AG04450 (cell line): Measurements from ENCODE around the gene FMN2. TPM values are rescaled to one million over a fixed set of nuclear protein-coding genes. Genes with fewer than 3 reads are reported as not detected.

Source experiments
- polyA plus RNA-seq: library from polyadenylated mRNA; depleted of rRNA; stranded (reverse); fragments of >200 nt; gene quantifications from 2 replicates; pipeline ENCODE4 v1.2.3, GENCODE V29; 2011
- small RNA-seq: library from RNA; depleted of rRNA; stranded (forward); fragments of <200 nt; gene quantifications from one replicate; pipeline ENCODE3, GENCODE V24; 2012; ENCODE audit warnings: low read depth; ENCODE audit not compliant: insufficient read length

FMN2 gene
- polyA plus RNA-seq, 1 experiment, result 6.9 TPM

Small RNA genes within 50 kb of the gene (small RNA-seq; reads per million reads assigned to genes)
- not detected for gene RF00019
